Natural killer cell (primary cell): ENCODE results near the gene LAPTM5. TPM values are rescaled to one million over a fixed set of nuclear protein-coding genes. Genes with fewer than 3 reads are reported as not detected.
A peak's percentile ranks its signal among the peaks of the same experiment; 100 is the strongest.

ENCODE experiments used
- ATAC-seq, 3 donors: fragments of 150-1000 bp in 2 of 3; fragments of 200-7000 bp in 1 of 3; cut with Tn5 transposase; 1 replicate in 1 of 3; 2 replicates in 2 of 3; pipeline ENCODE4 v1.10.0; 2021; ENCODE audit warnings: mild to moderate bottlenecking in 2 of 3, moderate library complexity in 2 of 3
- DNase-seq, 2 donors: peaks; one replicate each; pipeline versions ENCODE4 v3.0.0 to v3.0.0-alpha.2; 2013 to 2021; ENCODE audit warnings: mixed read lengths in 1 of 2
- H3K27ac ChIP-seq: one replicate; pipeline ENCODE4 v1.5.1; 2013; ENCODE audit warnings: mild to moderate bottlenecking, low read length
- H3K27me3 ChIP-seq: one replicate; pipeline ENCODE4 v1.6.1; 2013; ENCODE audit warnings: low read length; ENCODE audit not compliant: control insufficient read depth, insufficient read depth
- H3K36me3 ChIP-seq: one replicate; pipeline ENCODE4 v1.6.1; 2013; ENCODE audit warnings: low read length; ENCODE audit not compliant: control insufficient read depth, insufficient read depth
- H3K4me1 ChIP-seq: one replicate; pipeline ENCODE4 v1.6.1; 2013; ENCODE audit warnings: low read length; ENCODE audit not compliant: control insufficient read depth, insufficient read depth
- H3K4me3 ChIP-seq: one replicate; pipeline ENCODE4 v1.5.1; 2013; ENCODE audit warnings: low read length
- H3K9me3 ChIP-seq: one replicate; pipeline ENCODE4 v1.6.1; 2013; ENCODE audit warnings: low read length; ENCODE audit not compliant: control insufficient read depth, insufficient read depth
- H3K27ac Mint-ChIP-seq, 2 donors: one replicate each; pipeline ENCODE4 v1.8.0; 2022; ENCODE audit warnings: mild to moderate bottlenecking in 2 of 2, mixed read lengths in 2 of 2, moderate library complexity in 1 of 2
- H3K27me3 Mint-ChIP-seq, 2 donors: one replicate each; pipeline ENCODE4 v1.8.0; 2022; ENCODE audit warnings: low read depth in 2 of 2, mixed read lengths in 2 of 2
- H3K36me3 Mint-ChIP-seq: one replicate; pipeline ENCODE4 v1.8.0; 2022; ENCODE audit warnings: mixed read lengths
- H3K4me1 Mint-ChIP-seq, 2 donors: one replicate each; pipeline ENCODE4 v1.8.0; 2022; ENCODE audit warnings: mixed read lengths in 2 of 2
- H3K4me3 Mint-ChIP-seq: one replicate; pipeline ENCODE4 v1.8.0; 2022; ENCODE audit warnings: mild to moderate bottlenecking, moderate library complexity, mixed read lengths
- H3K9me3 Mint-ChIP-seq, 2 donors: one replicate each; pipeline ENCODE4 v1.8.0; 2022; ENCODE audit warnings: mixed read lengths in 2 of 2
- CTCF ChIP-seq: fragments of 200-600 bp; IDR thresholded peaks from one replicate; pipeline ENCODE4 v1.8.0; 2022; ENCODE audit warnings: antibody characterized with exemption
- WGBS: methylation state at CpG from one replicate; pipeline ENCODE4 v1.1.7; 2013; ENCODE audit warnings: missing lambda C conversion rate; ENCODE audit not compliant: insufficient coverage; 5-methylcytosine and 5-hydroxymethylcytosine counted together
- intact Hi-C: fragments of 100-400 bp; cut with micrococcal nuclease; formaldehyde crosslinking; loops from one replicate; pipeline ENCODE4 v1.14.2; 2022
- total RNA-seq, 4 donors: library from RNA; stranded (reverse); fragments of 120-200 nt in 1 of 4; gene quantifications; one replicate each; pipeline versions ENCODE4 v1.2.3 to v1.2.4, GENCODE V29; 2013 to 2022

LAPTM5 gene
- total RNA-seq, 3 donors from 2014 or later (not counting 1 experiment from before 2014, with no cell fraction given) = 520 to 674 (median 533) TPM

GRCh38 chr1:30744060-30744756 lies 13.4 kb downstream of the LAPTM5 start:
- H3K9me3 ChIP-seq = peaks cover 2% of the 10 kb centered on the region
- H3K9me3 Mint-ChIP-seq = no peaks in the 10 kb centered on the region
- peaks cover 59% of the 10 kb centered on the region for H3K36me3 ChIP-seq
- TF ChIP-seq CTCF = no peak
- H3K4me1 ChIP-seq = peaks cover 99% of the 10 kb centered on the region
- intact Hi-C loops = loop anchor here (1.0 kb wide), 1 partner anchor 12 kb away; no protein-coding TSS in a partner anchor
- peak overlapping the region; percentile 95 for H3K27ac ChIP-seq
- H3K4me3 ChIP-seq = peak overlapping the region; percentile 7
- no peaks in the 10 kb centered on the region for H3K27me3 Mint-ChIP-seq
- WGBS = 6% methylated on average over 7 of the region's 7 CpGs
- H3K27ac Mint-ChIP-seq = peak overlapping the region; percentile 99 to 100
- no peaks in the 10 kb centered on the region for H3K27me3 ChIP-seq
- peaks cover 2% of the 10 kb centered on the region for H3K36me3 Mint-ChIP-seq
- peaks cover 82 to 99% of the 10 kb centered on the region in 2 donors for H3K4me1 Mint-ChIP-seq
- ATAC-seq (peak; percentile 33 to 47 (median 47)), DNase-seq (peak in 1 of 2 donors; percentile 73)
- H3K4me3 Mint-ChIP-seq = peak overlapping the region; percentile 87

GRCh38 chr1:30743584-30744059 lies 14.0 kb downstream of the LAPTM5 start:
- peak; percentile 47 to 92 for DNase-seq
- H3K9me3 ChIP-seq = peaks cover 8% of the 10 kb centered on the region
- Mint-ChIP-seq H3K4me3 (peak overlapping the region; percentile 87), H3K9me3 (no peaks in the 10 kb centered on the region), H3K4me1 (peaks cover 80 to 99% of the 10 kb centered on the region in 2 donors), H3K27ac (peak overlapping the region; percentile 99 to 100), H3K36me3 (peaks cover 8% of the 10 kb centered on the region), H3K27me3 (no peaks in the 10 kb centered on the region)
- peak overlapping the region; percentile 95 for H3K27ac ChIP-seq
- peaks cover 59% of the 10 kb centered on the region for H3K36me3 ChIP-seq
- no peaks in the 10 kb centered on the region for H3K27me3 ChIP-seq
- 2% methylated on average over 4 of the region's 4 CpGs for WGBS
- ATAC-seq = peak; percentile 76 to 88 (median 84)
- H3K4me3 ChIP-seq = peak overlapping the region; percentile 7
- intact Hi-C loops = loop anchor here (1.0 kb wide), 1 partner anchor 13 kb away; no protein-coding TSS in a partner anchor
- H3K4me1 ChIP-seq = peaks cover 99% of the 10 kb centered on the region
- TF ChIP-seq CTCF = no peak

- WGBS = 97% methylated on average over 3 of the region's 3 CpGs
- Mint-ChIP-seq H3K9me3 (no peaks in the 10 kb centered on the region), H3K4me1 (peaks cover 84 to 99% of the 10 kb centered on the region in 2 donors), H3K27ac (peak overlapping the region; percentile 99 to 100), H3K4me3 (peak overlapping the region; percentile 87), H3K27me3 (no peaks in the 10 kb centered on the region), H3K36me3 (peaks cover 13% of the 10 kb centered on the region)
- DNase-seq = no peak
- H3K36me3 ChIP-seq = peaks cover 59% of the 10 kb centered on the region
- H3K27ac ChIP-seq = peak overlapping the region; percentile 95
- H3K4me3 ChIP-seq = no peak overlapping the region
- H3K9me3 ChIP-seq = peaks cover 14% of the 10 kb centered on the region
- intact Hi-C loops = no loop called here
- ATAC-seq = no peak
- H3K27me3 ChIP-seq = no peaks in the 10 kb centered on the region
- peaks cover 99% of the 10 kb centered on the region for H3K4me1 ChIP-seq
- TF ChIP-seq CTCF = no peak
Measured at GRCh38 chr1:30742963-30743559, 14.5 kb downstream of the LAPTM5 start.
